Spleen (tissue), 7 donors: ENCODE data around the gene MOB3B.

Source experiments
- CTCF ChIP-seq, 11 experiments: fragments of 200-600 bp in 7 of 11; fragments of 450-650 bp in 4 of 11; sonication (generic) in 4 of 11; IDR thresholded peaks in 8 of 11; conservative IDR thresholded peaks in 3 of 11; 1 replicate in 7 of 11; 2 replicates in 4 of 11; pipeline versions ENCODE4 v1.4.0 to v1.8.0; 2016 to 2021; ENCODE audit warnings: antibody characterized with exemption in 11 of 11, inconsistent platforms in 4 of 11, mild to moderate bottlenecking in 1 of 11
- POLR2A ChIP-seq, 3 donors: fragments of 450-650 bp; IDR thresholded peaks; one replicate each; pipeline ENCODE4 v1.5.1; 2017; ENCODE audit warnings: antibody characterized with exemption in 3 of 3, mild to moderate bottlenecking in 1 of 3
- donor health status: DM: no; HTN: no; CAD: no; lungs with moderate emphysema.
- donor health status: DM: no; HTN: no; CAD: no.
- donor health status: DM: no; HTN: no; CAD: no.

- TF ChIP-seq POLR2A (IDR thresholded peaks at IDR 0.05): no peak
- no peak for TF ChIP-seq CTCF (IDR thresholded peaks at IDR 0.05 in 8 of 11, conservative IDR thresholded peaks at IDR 0.05 in 3 of 11)
Measured at GRCh38 chr9:27565696-27566095, 36.1 kb upstream of the MOB3B start.
